Amniotic epithelial cell (primary cell): ENCODE measurements around the gene SEL1L2.

Experiments used
- DNase-seq: peaks from one replicate; pipeline ENCODE4 v3.0.0-alpha.2; 2010; ENCODE audit warnings: low read depth

SEL1L2 gene

GRCh38 chr20:13865791-13866351 is 124.5 kb downstream of the SEL1L2 start:
- DNase-seq, result peak; percentile 13

DNA sequence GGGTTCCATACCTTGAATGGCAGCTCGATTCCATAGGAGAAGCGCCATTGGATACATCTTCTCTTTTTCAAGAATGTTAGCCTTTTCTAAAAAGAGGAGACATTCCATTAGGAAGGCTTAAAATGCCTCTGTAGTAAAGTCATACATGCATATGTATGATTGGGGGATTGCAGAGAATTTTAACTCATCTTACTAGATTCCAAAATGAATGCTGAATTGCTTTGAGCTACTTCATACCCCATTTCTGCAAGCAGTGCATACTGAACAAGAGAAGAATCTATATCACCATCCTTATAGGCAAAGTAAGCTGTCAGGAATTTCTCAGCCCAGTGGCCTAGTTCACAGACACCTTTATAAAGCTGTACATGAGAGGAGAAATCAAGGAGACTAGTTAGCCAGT is 125.3 kb downstream of the SEL1L2 start:
- no peak for DNase-seq

GRCh38 chr20:13863244-13863643 is 127.2 kb downstream of the SEL1L2 start:
- no peak for DNase-seq

GRCh38 chr20:13862245-13862644 is 128.2 kb downstream of the SEL1L2 start:
- DNase-seq, result no peak

GRCh38 chr20:13858871-13859270 is 131.5 kb downstream of the SEL1L2 start:
- DNase-seq, result no peak

- no peak for DNase-seq
These were observed 132.0 kb downstream of the SEL1L2 start for GRCh38 chr20:13858439-13858838.

DNA sequence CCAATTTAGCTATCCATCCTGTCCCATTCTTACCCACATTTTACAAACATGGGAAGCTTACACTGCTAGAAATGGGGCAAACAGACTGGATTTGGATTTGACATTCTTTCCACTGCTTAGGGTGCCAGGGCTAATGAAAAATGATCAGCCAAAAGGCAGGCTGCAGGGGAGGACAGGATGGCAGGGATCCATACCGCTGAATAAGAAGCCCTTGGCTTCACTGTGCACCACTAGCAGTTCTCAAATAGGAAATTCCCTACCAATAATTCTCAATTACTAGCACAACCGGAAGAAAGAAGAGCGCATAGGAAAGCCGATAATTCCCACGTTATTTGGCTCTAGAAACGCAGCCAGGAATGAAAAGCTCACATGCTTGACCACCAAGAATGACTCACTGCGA is 132.5 kb downstream of the SEL1L2 start:
- no peak for DNase-seq

DNA sequence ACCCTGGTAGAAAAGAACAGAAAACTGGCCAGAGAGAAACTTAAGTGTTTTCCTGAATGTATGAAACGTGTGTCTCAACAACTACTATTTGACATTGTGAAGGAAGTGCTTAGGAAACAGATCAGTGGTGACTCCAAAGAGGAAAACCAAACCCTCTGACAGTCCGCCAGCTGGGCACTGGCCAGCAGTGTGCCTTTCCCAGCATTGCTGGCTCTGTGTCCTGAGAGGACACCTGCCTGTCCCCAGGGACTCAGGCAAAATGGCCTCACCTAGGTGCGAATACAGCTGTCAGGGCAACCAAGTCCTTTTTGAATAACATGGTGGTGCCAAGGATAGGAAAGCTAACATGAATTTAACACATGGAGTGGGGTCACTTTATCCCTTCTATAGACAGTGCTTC is 133.1 kb downstream of the SEL1L2 start:
- DNase-seq, result no peak

DNA sequence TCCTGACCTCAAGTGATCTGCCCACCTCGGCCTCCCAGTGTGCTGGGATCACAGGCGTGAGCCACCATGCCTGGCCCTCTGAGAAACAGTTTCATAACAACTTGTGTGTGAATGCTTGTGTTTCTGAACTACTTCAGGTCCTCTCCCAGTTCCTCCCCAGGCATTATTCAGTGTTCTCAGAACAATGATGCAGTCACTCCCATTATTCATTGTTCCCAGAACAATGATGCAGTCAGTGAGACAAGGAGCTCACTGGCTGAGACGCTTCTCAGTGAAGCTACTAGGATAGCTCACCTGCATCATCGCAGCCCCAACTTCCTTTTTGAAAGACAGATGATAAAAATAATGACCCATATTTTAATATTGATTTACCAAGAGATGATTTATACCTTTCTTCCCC is 134.1 kb downstream of the SEL1L2 start:
- no peak for DNase-seq

DNA sequence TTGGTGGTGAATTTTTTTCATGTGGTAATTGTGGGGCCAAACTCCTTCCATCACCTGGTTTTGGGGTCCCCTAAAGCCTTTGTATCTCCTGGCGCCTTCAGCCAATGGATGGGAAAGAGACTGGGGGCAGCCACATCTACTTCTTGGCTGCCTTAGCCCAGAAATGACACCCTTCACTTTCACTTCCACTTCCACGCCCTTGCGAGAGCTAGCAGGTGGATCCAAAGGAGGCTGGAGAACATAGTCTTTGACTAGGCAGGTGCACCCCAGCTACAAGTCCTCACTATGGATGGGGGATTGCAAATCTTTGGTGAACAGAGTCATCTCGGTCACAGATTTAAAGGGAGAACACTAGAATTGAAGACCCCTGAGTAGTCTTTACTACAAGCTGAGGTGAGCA is 134.8 kb downstream of the SEL1L2 start:
- DNase-seq, result no peak

DNA sequence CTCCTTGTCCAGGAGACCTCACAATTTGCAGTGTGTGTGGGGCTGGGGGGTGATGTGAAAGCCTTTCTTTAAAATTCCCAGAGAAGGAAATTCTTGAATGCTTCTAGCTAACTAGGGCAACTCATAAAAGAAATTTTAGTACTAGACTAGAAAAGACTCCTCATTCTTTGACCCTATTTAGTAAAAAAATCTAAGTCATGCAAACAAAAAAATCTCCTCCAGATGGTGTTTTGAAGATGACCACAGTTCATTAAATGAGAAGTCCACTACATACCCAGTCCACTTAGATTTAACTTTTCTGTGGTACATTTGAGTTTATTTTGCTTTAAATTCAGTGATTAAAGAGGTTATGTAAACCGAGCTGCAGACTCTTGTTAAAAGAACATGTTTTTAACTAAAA is 138.1 kb downstream of the SEL1L2 start:
- no peak for DNase-seq

- DNase-seq, result no peak
These were observed 139.1 kb downstream of the SEL1L2 start for GRCh38 chr20:13851279-13851678.

- no peak for DNase-seq
These were observed 146.1 kb downstream of the SEL1L2 start for GRCh38 chr20:13844296-13844695.

DNA sequence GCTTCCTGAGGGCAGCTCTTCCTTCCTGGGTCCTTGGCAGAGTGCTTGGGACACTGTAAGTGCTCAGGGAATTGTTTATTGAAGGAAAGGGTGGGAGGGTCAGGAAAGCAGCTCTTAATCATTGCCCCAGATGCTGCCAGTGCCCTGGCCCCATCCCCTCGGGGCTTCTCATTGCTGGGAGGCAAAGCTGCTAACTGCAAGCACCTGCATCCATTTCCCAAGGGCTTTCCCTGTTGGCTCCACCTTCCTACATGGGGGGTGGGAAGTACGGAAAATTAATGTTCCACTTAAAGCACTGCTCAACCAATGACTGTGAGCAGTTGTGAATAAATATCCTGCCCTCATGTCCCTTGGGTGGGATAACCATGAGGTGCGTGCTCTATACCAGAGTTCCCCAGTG is 149.2 kb downstream of the SEL1L2 start:
- no peak for DNase-seq

DNA sequence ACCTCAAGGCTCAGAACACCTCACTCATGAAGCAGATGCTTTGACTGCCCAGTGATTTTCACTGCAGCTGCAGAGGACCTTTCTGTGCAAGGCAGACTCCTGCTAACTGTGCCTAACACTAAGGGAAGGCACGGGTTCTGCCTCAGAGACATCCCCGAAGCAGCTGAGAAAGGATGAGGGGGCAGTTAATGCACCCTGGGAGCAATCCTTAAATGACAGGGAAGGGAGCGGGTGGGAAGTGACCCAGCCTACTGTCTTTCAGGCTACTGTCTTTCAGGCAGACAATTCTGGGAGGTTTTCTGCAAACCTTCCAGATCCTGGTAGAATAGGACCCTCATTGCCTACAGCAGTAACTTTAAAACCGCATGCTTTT is 150.3 kb downstream of the SEL1L2 start:
- no peak for DNase-seq

DNA sequence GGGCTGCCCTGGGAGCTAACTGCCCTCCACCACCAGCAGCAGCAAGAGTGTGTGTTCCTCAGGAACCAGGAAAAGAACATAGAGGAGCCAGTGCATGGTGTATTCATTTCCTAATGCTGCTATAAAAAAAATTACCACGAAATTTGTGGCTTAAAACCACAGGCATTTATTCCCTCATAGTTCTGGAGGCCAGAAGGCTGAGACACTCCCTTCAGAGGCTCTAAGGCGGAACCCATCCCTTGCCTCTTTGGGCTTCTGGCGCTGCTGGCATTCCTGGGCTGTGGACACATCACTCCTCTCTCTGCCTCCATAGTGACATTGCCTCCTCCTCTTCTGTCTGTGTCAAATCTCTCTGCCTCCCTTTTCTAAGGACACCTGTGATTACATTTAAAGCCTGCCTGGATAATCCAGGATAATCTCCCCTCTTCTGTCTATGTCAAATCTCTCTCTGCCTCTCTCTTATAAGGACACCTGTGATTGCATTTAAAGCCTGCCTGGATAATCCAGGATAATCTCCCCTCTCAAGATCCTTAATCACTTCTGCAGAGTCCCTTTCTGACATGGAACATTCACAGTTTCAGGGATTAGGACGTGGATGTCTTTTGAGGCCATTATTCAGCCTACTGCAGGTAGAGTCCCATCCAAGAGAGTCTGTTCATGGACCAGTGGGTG is 150.9 kb downstream of the SEL1L2 start:
- DNase-seq, result peak; percentile 73

DNA sequence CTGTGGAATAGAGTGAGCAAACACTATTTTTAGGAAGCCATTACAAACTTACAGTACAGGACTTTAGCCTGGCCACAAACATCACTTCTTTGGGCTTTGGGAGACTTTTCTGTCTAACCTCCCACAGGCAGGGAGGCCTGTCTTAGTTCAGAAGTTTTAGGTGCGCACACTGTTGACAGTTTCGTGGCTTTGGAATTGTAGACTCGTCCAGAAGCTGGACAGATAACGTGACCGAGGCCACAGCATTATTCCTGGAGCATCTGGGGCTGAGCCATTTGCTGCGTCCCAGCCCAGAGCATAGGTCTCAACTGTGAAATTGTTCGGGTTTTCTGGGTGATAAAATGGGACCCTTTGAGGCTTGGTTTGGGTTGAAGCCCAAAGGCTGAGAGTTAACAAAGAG is 151.8 kb downstream of the SEL1L2 start:
- no peak for DNase-seq

DNA sequence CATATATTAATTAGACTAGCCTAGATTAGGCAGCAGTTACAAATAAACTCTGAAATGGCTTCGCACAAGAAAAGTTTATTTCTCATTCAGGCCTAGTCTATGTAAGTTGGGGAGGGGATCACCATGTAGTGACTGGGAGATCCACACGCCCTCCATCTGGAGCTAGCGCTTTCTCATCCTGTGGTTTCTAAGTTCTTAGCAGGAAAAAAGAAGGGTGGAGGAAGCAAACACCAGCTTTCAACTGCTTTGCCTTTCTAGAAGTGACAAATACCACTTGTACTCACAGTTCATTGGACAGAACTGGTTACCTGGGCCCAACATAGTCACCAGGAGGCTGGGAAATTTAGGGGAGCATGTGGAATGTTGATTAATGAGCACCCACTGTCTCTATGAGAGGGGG is 158.9 kb downstream of the SEL1L2 start:
- DNase-seq, result no peak

GRCh38 chr20:13825465-13825864 is 164.9 kb downstream of the SEL1L2 start:
- no peak for DNase-seq

DNA sequence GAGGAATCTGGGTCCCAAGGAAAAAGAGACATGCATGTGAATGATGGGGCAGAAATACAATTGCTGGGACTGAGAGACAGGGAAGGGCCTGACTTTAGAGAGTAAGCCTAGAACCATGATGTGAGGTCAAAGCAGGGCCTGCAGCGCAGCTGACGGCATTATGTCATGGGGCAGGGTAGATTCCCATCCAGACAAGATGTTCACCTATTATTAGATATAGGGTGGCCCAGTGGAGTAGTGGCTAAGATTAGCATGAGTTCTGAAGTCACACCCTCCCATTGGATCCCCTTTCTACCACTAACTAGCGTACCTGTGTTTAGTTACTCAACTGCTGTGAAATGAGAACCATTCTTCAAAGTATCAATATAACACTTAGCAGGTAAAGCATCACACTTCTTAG is 166.0 kb downstream of the SEL1L2 start:
- no peak for DNase-seq

- no peak for DNase-seq
These were observed 168.0 kb downstream of the SEL1L2 start for GRCh38 chr20:13822459-13822858.

DNA sequence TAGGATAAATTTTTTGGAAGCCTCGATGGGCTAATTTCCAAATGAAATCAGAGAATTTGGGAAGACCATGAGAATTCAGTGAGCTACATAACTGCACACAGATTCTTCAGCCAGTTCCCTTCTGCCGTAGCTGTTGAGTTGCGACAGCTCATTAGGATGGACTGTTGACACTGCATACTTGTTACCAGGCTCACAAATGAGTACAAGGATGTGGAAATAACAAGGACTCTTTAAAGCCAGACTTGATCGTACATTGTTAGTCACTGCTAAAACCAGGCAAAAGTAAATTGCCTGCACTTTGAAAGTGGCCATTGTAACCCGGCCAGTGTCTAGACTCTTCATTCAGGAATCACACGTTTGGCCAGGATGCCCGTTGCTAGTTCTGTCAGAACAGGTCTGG is 168.5 kb downstream of the SEL1L2 start:
- DNase-seq, result peak; percentile 72

DNA sequence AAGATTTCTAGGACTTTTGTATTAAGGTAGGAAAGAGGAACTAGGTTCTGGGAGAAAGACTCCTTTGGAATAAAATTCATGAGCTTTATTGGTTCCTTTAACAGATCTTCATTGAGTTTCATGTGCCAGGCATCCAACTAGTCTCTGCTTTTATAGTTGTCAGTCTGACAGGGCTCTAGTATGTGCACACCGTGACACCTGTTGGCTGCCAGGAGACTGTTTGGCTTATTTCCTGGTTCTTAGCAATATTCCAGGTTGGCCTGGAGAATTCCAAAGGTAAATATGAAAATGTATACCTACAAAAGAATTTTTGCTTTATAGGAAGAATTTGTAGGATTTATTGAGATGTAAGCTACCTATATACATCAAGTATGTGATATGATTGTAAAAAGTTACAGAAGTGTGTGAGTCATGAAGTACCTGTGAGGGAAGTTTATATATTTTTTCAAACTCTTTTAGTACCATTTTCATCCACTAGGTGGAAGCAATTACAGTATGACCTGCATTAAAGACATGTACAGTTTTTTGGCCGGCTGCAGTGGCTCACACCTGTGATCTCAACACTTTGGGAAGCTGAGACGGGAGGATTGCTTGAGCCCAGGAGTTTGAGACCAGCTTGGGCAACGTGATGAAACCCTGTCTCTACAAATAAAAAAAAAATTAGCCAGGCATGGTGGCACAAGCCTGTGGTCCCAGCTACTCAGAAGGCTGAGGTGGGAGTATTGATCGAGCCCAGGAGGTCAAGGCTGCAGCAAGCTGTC is 170.3 kb downstream of the SEL1L2 start:
- DNase-seq, result peak; percentile 61

DNA sequence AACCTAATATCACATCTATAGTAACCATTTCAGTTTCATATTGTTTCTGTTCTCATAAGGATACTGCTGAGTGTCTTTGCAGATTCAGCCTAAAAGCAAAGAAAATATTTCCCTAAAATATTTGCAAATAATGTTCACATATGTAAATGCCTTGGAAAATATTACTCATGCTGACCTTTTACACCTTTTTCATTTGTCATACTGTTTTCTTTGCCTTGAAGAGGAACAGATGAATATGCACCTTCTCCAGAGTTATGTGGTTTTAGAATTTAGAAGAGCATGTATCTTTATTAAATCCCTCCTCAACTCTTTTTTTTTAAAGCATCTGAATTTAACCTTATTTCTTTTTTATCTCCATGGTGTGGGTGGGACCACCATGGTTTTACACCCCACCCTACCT is 173.1 kb downstream of the SEL1L2 start:
- peak; percentile 11 for DNase-seq
